ENCODE results near the gene DUOX2. TPM values are rescaled to one million over a fixed set of nuclear protein-coding genes. Genes with fewer than 3 reads are reported as not detected.
A peak's percentile ranks its signal among the peaks of the same experiment; 100 is the strongest.

Gene DUOX2
- total and polyA plus RNA-seq, 9 donors = 0.05 to 1.6 (median 0.63) TPM

DNA sequence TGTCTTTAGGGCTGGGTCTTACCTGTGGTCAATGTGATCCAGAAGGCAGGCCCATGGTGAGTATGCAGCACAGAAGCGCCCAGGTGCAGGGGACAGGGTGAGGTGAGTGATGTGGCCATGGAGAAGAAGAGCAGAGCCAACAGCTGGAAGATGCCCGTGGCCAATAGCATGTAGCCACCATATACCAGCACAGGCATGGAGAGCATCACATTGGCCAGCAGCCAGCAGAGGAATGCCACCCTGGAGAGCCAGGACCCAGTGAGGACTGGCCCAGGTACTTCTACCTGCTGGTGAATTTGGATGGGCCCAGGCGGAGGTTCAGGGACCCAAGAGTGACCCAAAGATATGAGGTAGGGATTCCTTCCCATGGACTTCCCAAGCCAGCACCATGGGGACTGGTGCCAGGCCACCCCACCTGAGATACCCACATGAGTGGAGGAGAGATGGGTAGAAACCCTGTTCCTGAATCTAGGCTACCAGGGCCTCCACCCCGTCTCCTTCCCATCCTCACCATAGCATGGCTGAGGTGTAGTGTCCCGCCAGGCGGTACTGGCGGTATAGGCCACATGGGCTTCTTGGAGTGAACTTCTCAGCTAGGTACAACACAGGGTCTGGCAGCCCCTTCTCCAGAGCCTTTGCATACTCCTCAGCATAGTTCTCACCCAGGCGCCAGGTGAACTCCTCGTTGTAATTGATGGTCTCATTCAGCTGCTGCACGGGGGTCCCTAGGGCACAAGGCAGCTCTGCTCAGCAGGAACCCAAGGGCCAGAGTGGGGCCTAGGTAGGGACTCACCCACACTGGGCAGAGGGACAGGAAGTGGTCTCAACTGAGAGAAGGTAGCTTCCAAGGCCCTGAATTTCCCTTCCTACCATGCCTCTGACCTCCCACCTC lies 6.4 kb upstream of the DUOX2 start:
- Histone ChIP-seq H3K9me3 (no peaks in the 10 kb centered on the region), H3K27ac (no peak overlapping the region), H3K4me1 (ENCODE audit: insufficient read depth) (no peaks in the 10 kb centered on the region), H3K36me3 (no peaks in the 10 kb centered on the region), H3K4me3 (no peak overlapping the region), H3K27me3 (no peaks in the 10 kb centered on the region)
- intact Hi-C loops (cut with DNase I) = no loop called here
- no peak for DNase-seq
- TF ChIP-seq EP300 (IDR thresholded peaks at IDR 0.05) (no peak), POLR2A (IDR thresholded peaks at IDR 0.05) (no peak)
- TF ChIP-seq, protein P1, sequence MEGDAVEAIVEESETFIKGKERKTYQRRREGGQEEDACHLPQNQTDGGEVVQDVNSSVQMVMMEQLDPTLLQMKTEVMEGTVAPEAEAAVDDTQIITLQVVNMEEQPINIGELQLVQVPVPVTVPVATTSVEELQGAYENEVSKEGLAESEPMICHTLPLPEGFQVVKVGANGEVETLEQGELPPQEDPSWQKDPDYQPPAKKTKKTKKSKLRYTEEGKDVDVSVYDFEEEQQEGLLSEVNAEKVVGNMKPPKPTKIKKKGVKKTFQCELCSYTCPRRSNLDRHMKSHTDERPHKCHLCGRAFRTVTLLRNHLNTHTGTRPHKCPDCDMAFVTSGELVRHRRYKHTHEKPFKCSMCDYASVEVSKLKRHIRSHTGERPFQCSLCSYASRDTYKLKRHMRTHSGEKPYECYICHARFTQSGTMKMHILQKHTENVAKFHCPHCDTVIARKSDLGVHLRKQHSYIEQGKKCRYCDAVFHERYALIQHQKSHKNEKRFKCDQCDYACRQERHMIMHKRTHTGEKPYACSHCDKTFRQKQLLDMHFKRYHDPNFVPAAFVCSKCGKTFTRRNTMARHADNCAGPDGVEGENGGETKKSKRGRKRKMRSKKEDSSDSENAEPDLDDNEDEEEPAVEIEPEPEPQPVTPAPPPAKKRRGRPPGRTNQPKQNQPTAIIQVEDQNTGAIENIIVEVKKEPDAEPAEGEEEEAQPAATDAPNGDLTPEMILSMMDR (IDR thresholded peaks at IDR 0.05) = no peak
- WGBS, 3 donors = 91 to 93% (median 93%) methylated on average over 10 of the region's 10 CpGs

DNA sequence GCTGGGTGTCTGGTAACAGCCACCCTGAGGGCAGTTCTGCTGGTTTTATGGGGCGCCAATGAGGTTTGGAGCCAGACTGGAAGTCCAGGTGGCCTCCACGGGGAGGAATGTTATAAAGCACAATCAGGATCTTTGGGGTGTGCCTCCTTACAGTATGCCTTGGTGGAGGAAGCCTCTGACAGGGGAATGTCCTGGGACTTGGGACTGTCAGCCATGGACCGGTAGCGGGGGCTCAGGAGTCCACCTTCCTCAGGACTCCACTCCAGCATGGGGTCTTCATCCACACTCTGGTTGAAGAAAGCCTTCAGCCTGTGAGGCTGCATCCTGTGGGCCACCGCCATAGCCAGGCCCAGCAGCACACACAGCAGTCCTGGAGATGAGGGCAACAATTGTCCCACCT lies 5.0 kb upstream of the DUOX2 start:
- peaks cover 2% of the 10 kb centered on the region for H3K4me1 ChIP-seq (ENCODE audit: insufficient read depth)
- no peak overlapping the region for H3K27ac ChIP-seq
- 81 to 89% (median 84%) methylated on average over 5 of the region's 5 CpGs for WGBS, 3 donors
- intact Hi-C loops (cut with DNase I) = no loop called here
- no peak overlapping the region for H3K4me3 ChIP-seq
- H3K9me3 ChIP-seq = no peaks in the 10 kb centered on the region
- TF ChIP-seq, protein P1 (IDR thresholded peaks at IDR 0.05) = no peak
- TF ChIP-seq POLR2A (IDR thresholded peaks at IDR 0.05) (no peak), EP300 (IDR thresholded peaks at IDR 0.05) (no peak)
- DNase-seq = no peak
- H3K36me3 ChIP-seq = no peaks in the 10 kb centered on the region
- H3K27me3 ChIP-seq = no peaks in the 10 kb centered on the region

DNA sequence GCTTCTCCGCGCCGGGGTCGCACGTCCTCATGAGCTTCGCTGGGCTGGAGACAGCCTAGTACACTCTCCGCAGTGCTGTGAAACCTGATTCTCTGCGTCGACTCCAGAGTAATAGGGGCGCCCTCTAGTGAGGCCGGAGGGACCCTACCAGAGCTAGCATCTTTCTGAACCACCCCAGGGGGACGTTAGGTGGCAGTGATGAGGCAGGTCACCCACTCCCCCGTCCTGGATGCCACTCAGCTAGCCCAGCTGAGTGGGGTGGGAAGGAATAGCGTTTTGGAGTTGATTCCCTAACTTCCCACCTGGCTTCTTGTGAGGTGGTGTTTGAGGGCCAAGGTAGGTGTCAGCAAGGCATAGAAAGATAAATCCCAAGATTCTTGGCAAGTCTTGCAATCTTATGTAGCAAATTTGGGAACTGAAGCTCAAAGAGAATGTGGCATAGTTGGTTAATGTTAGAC lies 4.2 kb upstream of the DUOX2 start:
- peak; percentile 71 to 84 (median 81) for DNase-seq
- no peaks in the 10 kb centered on the region for H3K36me3 ChIP-seq
- no peaks in the 10 kb centered on the region for H3K27me3 ChIP-seq
- H3K4me1 ChIP-seq (ENCODE audit: insufficient read depth) = peaks cover 2% of the 10 kb centered on the region
- TF ChIP-seq EP300 (IDR thresholded peaks at IDR 0.05) = no peak
- TF ChIP-seq, protein P1 (IDR thresholded peaks at IDR 0.05) = peak; percentile 68 to 79 (median 72)
- TF ChIP-seq POLR2A (IDR thresholded peaks at IDR 0.05) = peak; percentile 12
- 1 to 2% (median 1%) methylated on average over 14 of the region's 14 CpGs for WGBS, 3 donors
- no peaks in the 10 kb centered on the region for H3K9me3 ChIP-seq
- H3K4me3 ChIP-seq = no peak overlapping the region
- H3K27ac ChIP-seq = no peak overlapping the region
- intact Hi-C loops (cut with DNase I) = no loop called here

DNA sequence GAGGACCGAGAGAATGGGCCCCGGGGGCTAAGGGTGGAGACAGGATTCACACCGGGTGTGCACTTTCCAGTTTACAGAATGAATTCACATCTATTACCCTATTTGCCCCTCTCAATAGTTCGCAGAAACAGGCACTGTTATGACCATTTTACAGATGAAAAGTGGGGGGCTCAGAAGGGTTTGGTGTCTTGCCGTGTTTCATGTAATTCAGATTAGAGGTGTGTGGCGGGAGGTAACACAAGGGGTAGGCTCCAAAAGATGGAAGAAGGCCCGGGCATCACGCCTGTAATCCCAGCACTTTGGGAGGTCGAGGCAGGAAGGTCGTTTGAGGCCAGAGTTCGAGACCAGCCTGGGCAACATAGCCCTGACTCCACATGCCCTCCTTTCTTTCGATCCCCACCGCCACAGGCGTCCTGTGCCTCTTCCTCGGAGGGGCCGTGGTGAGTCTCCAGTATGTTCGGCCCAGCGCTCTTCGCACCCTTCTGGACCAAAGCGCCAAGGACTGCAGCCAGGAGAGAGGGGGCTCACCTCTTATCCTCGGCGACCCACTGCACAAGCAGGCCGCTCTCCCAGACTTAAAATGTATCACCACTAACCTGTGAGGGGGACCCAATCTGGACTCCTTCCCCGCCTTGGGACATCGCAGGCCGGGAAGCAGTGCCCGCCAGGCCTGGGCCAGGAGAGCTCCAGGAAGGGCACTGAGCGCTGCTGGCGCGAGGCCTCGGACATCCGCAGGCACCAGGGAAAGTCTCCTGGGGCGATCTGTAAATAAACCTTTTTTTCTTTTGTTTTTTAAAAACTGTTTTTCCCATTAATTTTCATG lies 3.5 kb upstream of the DUOX2 start:
- no peaks in the 10 kb centered on the region for H3K27me3 ChIP-seq
- H3K9me3 ChIP-seq = no peaks in the 10 kb centered on the region
- no peak overlapping the region for H3K4me3 ChIP-seq
- no peak for DNase-seq
- WGBS, 3 donors = 36 to 47% (median 44%) methylated on average over 27 to 33 of the region's 33 CpGs
- no peak overlapping the region for H3K27ac ChIP-seq
- H3K36me3 ChIP-seq = no peaks in the 10 kb centered on the region
- TF ChIP-seq, protein P1 (IDR thresholded peaks at IDR 0.05) = no peak
- no peak for TF ChIP-seq EP300 (IDR thresholded peaks at IDR 0.05)
- no peak for TF ChIP-seq POLR2A (IDR thresholded peaks at IDR 0.05)
- intact Hi-C loops (cut with DNase I) = no loop called here
- H3K4me1 ChIP-seq (ENCODE audit: insufficient read depth) = peaks cover 2% of the 10 kb centered on the region

Measured in ovary (tissue), 9 donors.